Measurements from ENCODE around the gene ITFG1. TPM values are rescaled to one million over a fixed set of nuclear protein-coding genes. Genes with fewer than 3 reads are reported as not detected.

The ITFG1 gene
- total and polyA plus RNA-seq, 2 donors from 2014 or later, result 63.7 to 69.7 TPM

GRCh38 chr16:47483616-47484015 is 22.8 kb upstream of the ITFG1 start:
- FAIRE-seq (no peak), DNase-seq (no peak)
- H3K4me1 ChIP-seq (ENCODE audit: control insufficient read depth in 2 of 3, insufficient read depth in 2 of 3, low read depth in 1 of 3, low read length in 3 of 3), result no peaks in the 10 kb centered on the region
- H3K9ac ChIP-seq (ENCODE audit: low read length in 3 of 3), result no peak overlapping the region
- peaks cover 0 to 9% (median 0%) of the 10 kb centered on the region in 3 donors for H3K9me3 ChIP-seq (ENCODE audit: control insufficient read depth in 2 of 3, insufficient read depth in 1 of 3, low read length in 3 of 3)
- H3K36me3 ChIP-seq (ENCODE audit: control insufficient read depth in 2 of 3, insufficient read depth in 3 of 3, low read length in 3 of 3), result no peaks in the 10 kb centered on the region
- H3K27ac ChIP-seq (ENCODE audit: low read depth in 2 of 2, low read length in 2 of 2), result no peak overlapping the region
- intact Hi-C loops (cut with DNase I), result no loop called here
- no peaks in the 10 kb centered on the region for H3K27me3 ChIP-seq (ENCODE audit: control insufficient read depth, insufficient read depth, low read length)
- TF ChIP-seq, protein P1, sequence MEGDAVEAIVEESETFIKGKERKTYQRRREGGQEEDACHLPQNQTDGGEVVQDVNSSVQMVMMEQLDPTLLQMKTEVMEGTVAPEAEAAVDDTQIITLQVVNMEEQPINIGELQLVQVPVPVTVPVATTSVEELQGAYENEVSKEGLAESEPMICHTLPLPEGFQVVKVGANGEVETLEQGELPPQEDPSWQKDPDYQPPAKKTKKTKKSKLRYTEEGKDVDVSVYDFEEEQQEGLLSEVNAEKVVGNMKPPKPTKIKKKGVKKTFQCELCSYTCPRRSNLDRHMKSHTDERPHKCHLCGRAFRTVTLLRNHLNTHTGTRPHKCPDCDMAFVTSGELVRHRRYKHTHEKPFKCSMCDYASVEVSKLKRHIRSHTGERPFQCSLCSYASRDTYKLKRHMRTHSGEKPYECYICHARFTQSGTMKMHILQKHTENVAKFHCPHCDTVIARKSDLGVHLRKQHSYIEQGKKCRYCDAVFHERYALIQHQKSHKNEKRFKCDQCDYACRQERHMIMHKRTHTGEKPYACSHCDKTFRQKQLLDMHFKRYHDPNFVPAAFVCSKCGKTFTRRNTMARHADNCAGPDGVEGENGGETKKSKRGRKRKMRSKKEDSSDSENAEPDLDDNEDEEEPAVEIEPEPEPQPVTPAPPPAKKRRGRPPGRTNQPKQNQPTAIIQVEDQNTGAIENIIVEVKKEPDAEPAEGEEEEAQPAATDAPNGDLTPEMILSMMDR (IDR thresholded peaks at IDR 0.05; ENCODE audit: borderline replicate concordance, extremely low read depth, insufficient read depth), result no peak
- H3K4me3 ChIP-seq (ENCODE audit: low read length in 3 of 3), result no peak overlapping the region

GRCh38 chr16:47481698-47482374 is 21.0 kb upstream of the ITFG1 start:
- no peaks in the 10 kb centered on the region for H3K27me3 ChIP-seq (ENCODE audit: control insufficient read depth, insufficient read depth, low read length)
- no peak overlapping the region for H3K9ac ChIP-seq (ENCODE audit: low read length in 3 of 3)
- no peak overlapping the region for H3K27ac ChIP-seq (ENCODE audit: low read depth in 2 of 2, low read length in 2 of 2)
- no peak overlapping the region for H3K4me3 ChIP-seq (ENCODE audit: low read length in 3 of 3)
- no peaks in the 10 kb centered on the region for H3K4me1 ChIP-seq (ENCODE audit: control insufficient read depth in 2 of 3, insufficient read depth in 2 of 3, low read depth in 1 of 3, low read length in 3 of 3)
- FAIRE-seq (no peak), DNase-seq (no peak)
- no peaks in the 10 kb centered on the region for H3K36me3 ChIP-seq (ENCODE audit: control insufficient read depth in 2 of 3, insufficient read depth in 3 of 3, low read length in 3 of 3)
- no peaks in the 10 kb centered on the region for H3K9me3 ChIP-seq (ENCODE audit: control insufficient read depth in 2 of 3, insufficient read depth in 1 of 3, low read length in 3 of 3)
- TF ChIP-seq, protein P1 (IDR thresholded peaks at IDR 0.05; ENCODE audit: borderline replicate concordance, extremely low read depth, insufficient read depth), result no peak
- intact Hi-C loops (cut with DNase I), result no loop called here

GRCh38 chr16:47480410-47480809 is 19.5 kb upstream of the ITFG1 start:
- Histone ChIP-seq H3K27ac (ENCODE audit: low read depth in 2 of 2, low read length in 2 of 2) (no peak overlapping the region), H3K27me3 (ENCODE audit: control insufficient read depth, insufficient read depth, low read length) (no peaks in the 10 kb centered on the region), H3K36me3 (ENCODE audit: control insufficient read depth in 2 of 3, insufficient read depth in 3 of 3, low read length in 3 of 3) (no peaks in the 10 kb centered on the region), H3K9ac (ENCODE audit: low read length in 3 of 3) (no peak overlapping the region), H3K9me3 (ENCODE audit: control insufficient read depth in 2 of 3, insufficient read depth in 1 of 3, low read length in 3 of 3) (no peaks in the 10 kb centered on the region), H3K4me1 (ENCODE audit: control insufficient read depth in 2 of 3, insufficient read depth in 2 of 3, low read depth in 1 of 3, low read length in 3 of 3) (no peaks in the 10 kb centered on the region), H3K4me3 (ENCODE audit: low read length in 3 of 3) (no peak overlapping the region)
- DNase-seq (no peak), FAIRE-seq (no peak)
- intact Hi-C loops (cut with DNase I), result no loop called here
- TF ChIP-seq, protein P1 (IDR thresholded peaks at IDR 0.05; ENCODE audit: borderline replicate concordance, extremely low read depth, insufficient read depth), result no peak

- TF ChIP-seq, protein P1 (IDR thresholded peaks at IDR 0.05; ENCODE audit: borderline replicate concordance, extremely low read depth, insufficient read depth), result no peak
- Histone ChIP-seq H3K4me1 (ENCODE audit: control insufficient read depth in 2 of 3, insufficient read depth in 2 of 3, low read depth in 1 of 3, low read length in 3 of 3) (no peaks in the 10 kb centered on the region), H3K27ac (ENCODE audit: low read depth in 2 of 2, low read length in 2 of 2) (no peak overlapping the region), H3K36me3 (ENCODE audit: control insufficient read depth in 2 of 3, insufficient read depth in 3 of 3, low read length in 3 of 3) (no peaks in the 10 kb centered on the region), H3K27me3 (ENCODE audit: control insufficient read depth, insufficient read depth, low read length) (no peaks in the 10 kb centered on the region), H3K9me3 (ENCODE audit: control insufficient read depth in 2 of 3, insufficient read depth in 1 of 3, low read length in 3 of 3) (no peaks in the 10 kb centered on the region), H3K4me3 (ENCODE audit: low read length in 3 of 3) (no peak overlapping the region), H3K9ac (ENCODE audit: low read length in 3 of 3) (no peak overlapping the region)
- intact Hi-C loops (cut with DNase I), result no loop called here
- FAIRE-seq (no peak), DNase-seq (no peak)
These were observed 16.8 kb upstream of the ITFG1 start for GRCh38 chr16:47477679-47478078.

Measured in kidney (tissue), 14 donors.